OCI-LY1 (cell line): ENCODE results near the gene SH3GL2.

ENCODE experiments used
- CTCF ChIP-seq: fragments of 200-600 bp; sonication (generic), shearing (Covaris generic); IDR thresholded peaks from 2 replicates; pipeline ENCODE4 v1.5.1; 2017; ENCODE audit warnings: mild to moderate bottlenecking, antibody characterized with exemption, low read length, moderate library complexity, mixed read lengths
- EZH2 ChIP-seq: fragments of 200-600 bp; sonication (generic), shearing (Covaris generic); IDR thresholded peaks from 2 replicates; pipeline ENCODE4 v1.8.0; 2017; ENCODE audit warnings: borderline replicate concordance, mixed run types, mild to moderate bottlenecking, antibody characterized with exemption, low read length, moderate library complexity, mixed read lengths

GRCh38 chr9:17551023-17551422, 27.8 kb upstream of the SH3GL2 start:
- TF ChIP-seq CTCF (no peak), EZH2 (no peak)
